Measurements from ENCODE around the gene TRAPPC14. TPM values are rescaled to one million over a fixed set of nuclear protein-coding genes. Genes with fewer than 3 reads are reported as not detected.

The TRAPPC14 gene
- total and polyA plus RNA-seq, 9 of the 15 experiments (the other 6 are each of a cell fraction or from before 2014, with no cell fraction given) = 0.42 to 45.9 (median 18.2) TPM

- TF ChIP-seq RBM39 (optimal IDR thresholded peaks at IDR 0.05; ENCODE audit: low read depth, low read length) (peak; percentile 69), AFF1 (IDR thresholded peaks at IDR 0.05; ENCODE audit: low read depth in 1 of 2, partially characterized antibody in 2 of 2) (peak in 1 of 2 experiments; percentile 52), ZNF780A (CRISPR knock-in tag; IDR thresholded peaks at IDR 0.05) (no peak), U2AF1 (optimal IDR thresholded peaks at IDR 0.05; ENCODE audit: low read depth, low read length) (no peak), MEIS2 (IDR thresholded peaks at IDR 0.05; ENCODE audit: partially characterized antibody) (peak; percentile 80), CREM (IDR thresholded peaks at IDR 0.05; ENCODE audit: low read depth) (0 out of 2 replicates have a peak, but pooled peaks have one; percentile 9), VEZF1 (CRISPR knock-in tag; IDR thresholded peaks at IDR 0.05) (no peak), ELF1 (tag; IDR thresholded peaks at IDR 0.05) (no peak), ZNF696 (CRISPR knock-in tag; conservative IDR thresholded peaks at IDR 0.05) (no peak), ARID4B (CRISPR knock-in tag; IDR thresholded peaks at IDR 0.05) (no peak), SMARCA5 (IDR thresholded peaks at IDR 0.05) (peak; percentile 85; the same call in 1 of the 2 replicates), ZNF280A (IDR thresholded peaks at IDR 0.05; ENCODE audit: low read depth, partially characterized antibody) (peak; percentile 14), MTA1 (IDR thresholded peaks at IDR 0.05; ENCODE audit: borderline replicate concordance) (0 out of 2 replicates have a peak, but pooled peaks have one; percentile 39), GTF2E2 (tag; IDR thresholded peaks at IDR 0.05) (0 out of 2 replicates have a peak, but pooled peaks have one; percentile 9), SMARCE1 (IDR thresholded peaks at IDR 0.05) (no peak), HNRNPH1 (optimal IDR thresholded peaks at IDR 0.05; ENCODE audit: low read depth, low read length) (no peak)
Measured at GRCh38 chr7:100159099-100159623, 638 bp upstream of the TRAPPC14 start (continued).
